ENCODE data around the gene KCTD20. TPM values are rescaled to one million over a fixed set of nuclear protein-coding genes. Genes with fewer than 3 reads are reported as not detected.

Gene KCTD20
- polyA plus RNA-seq, 1 donor (not counting 4 experiments of a cell fraction or from before 2014, with no cell fraction given), result 31.8 TPM

GRCh38 chr6:36506611-36507010, 63.8 kb downstream of the KCTD20 start:
- H3K9ac ChIP-seq (ENCODE audit: control insufficient read depth, extremely low read depth, insufficient read depth, low read length), result no peak overlapping the region
- dilution Hi-C loops (cut with MboI; ENCODE audit: extremely low pct_ligation_motif_present, low sequenced_read_pairs), result no loop called here
- TF ChIP-seq CTCF (optimal IDR thresholded peaks at IDR 0.05 in 1 of 3, IDR thresholded peaks at IDR 0.05 in 1 of 3, conservative IDR thresholded peaks at IDR 0.05 in 1 of 3; ENCODE audit: extremely low read depth in 1 of 3, insufficient read depth in 2 of 3, low read length in 3 of 3) (no peak), EZH2 (IDR thresholded peaks at IDR 0.05; ENCODE audit: low read length) (no peak)
- FAIRE-seq (peak; percentile 36), DNase-seq (ENCODE audit: low read depth, low spot score) (no peak)
- no peaks in the 10 kb centered on the region for H3K4me1 ChIP-seq (ENCODE audit: control insufficient read depth, extremely low read depth, insufficient read depth, low read length)
- H2AFZ ChIP-seq (ENCODE audit: control insufficient read depth, low read length), result no peak overlapping the region
- H3K9me3 ChIP-seq (ENCODE audit: control insufficient read depth, low read depth, low read length), result no peaks in the 10 kb centered on the region
- H3K4me3 ChIP-seq (ENCODE audit: control insufficient read depth in 2 of 3, extremely low read depth in 1 of 3, insufficient read depth in 2 of 3, low read depth in 1 of 3, low read length in 3 of 3), result no peak overlapping the region
- no peaks in the 10 kb centered on the region for H4K20me1 ChIP-seq (ENCODE audit: control insufficient read depth, extremely low read depth, insufficient read depth, low read length)
- no peak overlapping the region for H3K4me2 ChIP-seq (ENCODE audit: control insufficient read depth, extremely low read depth, insufficient read depth, low read depth, low read length)
- no peaks in the 10 kb centered on the region for H3K79me2 ChIP-seq (ENCODE audit: control insufficient read depth, insufficient read depth, low read length)
- no peak overlapping the region for H3K27ac ChIP-seq (ENCODE audit: control insufficient read depth, insufficient read depth, low read length)
- no peaks in the 10 kb centered on the region for H3K9me1 ChIP-seq (ENCODE audit: control insufficient read depth, extremely low read depth, insufficient read depth, low read length)
- peaks cover 10 to 18% of the 10 kb centered on the region in 2 experiments for H3K36me3 ChIP-seq (ENCODE audit: control insufficient read depth in 2 of 2, extremely low read depth in 1 of 2, insufficient read depth in 2 of 2, low read length in 2 of 2)
- H3K27me3 ChIP-seq (ENCODE audit: control insufficient read depth, extremely low read depth, insufficient read depth, low read length), result no peaks in the 10 kb centered on the region

GRCh38 chr6:36508532-36508931, 65.7 kb downstream of the KCTD20 start:
- Histone ChIP-seq H2AFZ (ENCODE audit: control insufficient read depth, low read length) (no peak overlapping the region), H3K27ac (ENCODE audit: control insufficient read depth, insufficient read depth, low read length) (no peak overlapping the region), H3K9me3 (ENCODE audit: control insufficient read depth, low read depth, low read length) (no peaks in the 10 kb centered on the region), H3K27me3 (ENCODE audit: control insufficient read depth, extremely low read depth, insufficient read depth, low read length) (no peaks in the 10 kb centered on the region), H3K4me2 (ENCODE audit: control insufficient read depth, extremely low read depth, insufficient read depth, low read depth, low read length) (no peak overlapping the region), H3K4me1 (ENCODE audit: control insufficient read depth, extremely low read depth, insufficient read depth, low read length) (no peaks in the 10 kb centered on the region), H3K9me1 (ENCODE audit: control insufficient read depth, extremely low read depth, insufficient read depth, low read length) (no peaks in the 10 kb centered on the region), H3K79me2 (ENCODE audit: control insufficient read depth, insufficient read depth, low read length) (no peaks in the 10 kb centered on the region), H3K4me3 (ENCODE audit: control insufficient read depth in 2 of 3, extremely low read depth in 1 of 3, insufficient read depth in 2 of 3, low read depth in 1 of 3, low read length in 3 of 3) (no peak overlapping the region), H3K9ac (ENCODE audit: control insufficient read depth, extremely low read depth, insufficient read depth, low read length) (no peak overlapping the region), H3K36me3 (ENCODE audit: control insufficient read depth in 2 of 2, extremely low read depth in 1 of 2, insufficient read depth in 2 of 2, low read length in 2 of 2) (peaks cover 16 to 20% of the 10 kb centered on the region in 2 experiments), H4K20me1 (ENCODE audit: control insufficient read depth, extremely low read depth, insufficient read depth, low read length) (no peaks in the 10 kb centered on the region)
- FAIRE-seq (no peak), DNase-seq (ENCODE audit: low read depth, low spot score) (no peak)
- TF ChIP-seq CTCF (optimal IDR thresholded peaks at IDR 0.05 in 1 of 3, IDR thresholded peaks at IDR 0.05 in 1 of 3, conservative IDR thresholded peaks at IDR 0.05 in 1 of 3; ENCODE audit: extremely low read depth in 1 of 3, insufficient read depth in 2 of 3, low read length in 3 of 3), result no peak
- TF ChIP-seq EZH2 (IDR thresholded peaks at IDR 0.05; ENCODE audit: low read length), result no peak
- dilution Hi-C loops (cut with MboI; ENCODE audit: extremely low pct_ligation_motif_present, low sequenced_read_pairs), result no loop called here
